Loucy (cell line): ENCODE measurements around the gene MRTFB.

Experiments used
- H2AFZ ChIP-seq: fragments of 200-600 bp; sonication (generic); 2 replicates; pipeline ENCODE4 v1.6.0; 2016; ENCODE audit warnings: antibody characterized with exemption, mild to moderate bottlenecking, low read length, moderate library complexity
- H3F3A ChIP-seq: fragments of 200-600 bp; 2 replicates; pipeline ENCODE4 v1.6.0; 2016; ENCODE audit warnings: antibody characterized with exemption, low read depth, mild to moderate bottlenecking
- H3K27me3 ChIP-seq: fragments of 200-600 bp; sonication (generic); 2 replicates; pipeline ENCODE4 v1.6.1; 2014; ENCODE audit warnings: low read length, mild to moderate bottlenecking; ENCODE audit not compliant: insufficient read depth, poor library complexity, severe bottlenecking
- H3K36me3 ChIP-seq: fragments of 200-600 bp; sonication (generic); 2 replicates; pipeline ENCODE4 v1.6.1; 2016; ENCODE audit warnings: low read length; ENCODE audit not compliant: insufficient read depth
- H3K4me1 ChIP-seq: fragments of 200-600 bp; sonication (generic); 2 replicates; pipeline ENCODE4 v1.5.1; 2014; ENCODE audit warnings: low read length, mild to moderate bottlenecking; ENCODE audit not compliant: insufficient read depth, poor library complexity, severe bottlenecking
- H3K4me2 ChIP-seq: fragments of 200-600 bp; sonication (generic); 2 replicates; pipeline ENCODE4 v1.6.0; 2014; ENCODE audit warnings: antibody characterized with exemption, low read length, low read depth, mild to moderate bottlenecking; ENCODE audit not compliant: poor library complexity, severe bottlenecking
- H3K4me3 ChIP-seq: fragments of 200-600 bp; sonication (generic); 2 replicates; pipeline ENCODE4 v1.5.1; 2014; ENCODE audit warnings: low read length, mild to moderate bottlenecking, mixed read lengths; ENCODE audit not compliant: poor library complexity, severe bottlenecking
- H3K79me2 ChIP-seq: fragments of 200-600 bp; sonication (generic); 2 replicates; pipeline ENCODE4 v1.6.1; 2014; ENCODE audit warnings: low read length; ENCODE audit not compliant: insufficient read depth
- H3K9ac ChIP-seq: fragments of 200-600 bp; sonication (generic); 2 replicates; pipeline ENCODE4 v1.6.0; 2014; ENCODE audit warnings: mild to moderate bottlenecking, low read depth, low read length, moderate library complexity; ENCODE audit not compliant: poor library complexity, severe bottlenecking
- H3K9me2 ChIP-seq: fragments of 200-600 bp; sonication (generic); replicated peaks from 2 replicates; pipeline ENCODE4 v1.6.1; 2016; ENCODE audit warnings: low read depth, low read length, mixed read lengths
- H3K9me3 ChIP-seq: fragments of 200-600 bp; sonication (generic); 2 replicates; pipeline ENCODE4 v1.6.1; 2014; ENCODE audit warnings: mild to moderate bottlenecking, antibody characterized with exemption, low read length, low read depth; ENCODE audit not compliant: insufficient read depth
- H4K20me1 ChIP-seq: fragments of 200-600 bp; sonication (generic); 2 replicates; pipeline ENCODE4 v1.6.0; 2014; ENCODE audit warnings: antibody characterized with exemption, low read length, mild to moderate bottlenecking; ENCODE audit not compliant: insufficient read depth, poor library complexity, severe bottlenecking
- EZH2phosphoT487 ChIP-seq: fragments of 200-600 bp; IDR thresholded peaks from 2 replicates; pipeline ENCODE4 v1.6.1; 2018; ENCODE audit warnings: antibody characterized with exemption, mild to moderate bottlenecking, moderate library complexity, borderline replicate concordance
- TF ChIP-seq, protein P1 (sequence below): fragments of 200-600 bp; sonication (generic); conservative IDR thresholded peaks from 2 replicates; pipeline ENCODE4 v1.5.1; 2014; ENCODE audit warnings: mild to moderate bottlenecking, antibody characterized with exemption, low read length

Gene MRTFB

GRCh38 chr16:14155572-14156190 lies 84.6 kb downstream of the MRTFB start:
- no peaks in the 10 kb centered on the region for H3K79me2 ChIP-seq
- H4K20me1 ChIP-seq = no peaks in the 10 kb centered on the region
- TF ChIP-seq, protein P1, sequence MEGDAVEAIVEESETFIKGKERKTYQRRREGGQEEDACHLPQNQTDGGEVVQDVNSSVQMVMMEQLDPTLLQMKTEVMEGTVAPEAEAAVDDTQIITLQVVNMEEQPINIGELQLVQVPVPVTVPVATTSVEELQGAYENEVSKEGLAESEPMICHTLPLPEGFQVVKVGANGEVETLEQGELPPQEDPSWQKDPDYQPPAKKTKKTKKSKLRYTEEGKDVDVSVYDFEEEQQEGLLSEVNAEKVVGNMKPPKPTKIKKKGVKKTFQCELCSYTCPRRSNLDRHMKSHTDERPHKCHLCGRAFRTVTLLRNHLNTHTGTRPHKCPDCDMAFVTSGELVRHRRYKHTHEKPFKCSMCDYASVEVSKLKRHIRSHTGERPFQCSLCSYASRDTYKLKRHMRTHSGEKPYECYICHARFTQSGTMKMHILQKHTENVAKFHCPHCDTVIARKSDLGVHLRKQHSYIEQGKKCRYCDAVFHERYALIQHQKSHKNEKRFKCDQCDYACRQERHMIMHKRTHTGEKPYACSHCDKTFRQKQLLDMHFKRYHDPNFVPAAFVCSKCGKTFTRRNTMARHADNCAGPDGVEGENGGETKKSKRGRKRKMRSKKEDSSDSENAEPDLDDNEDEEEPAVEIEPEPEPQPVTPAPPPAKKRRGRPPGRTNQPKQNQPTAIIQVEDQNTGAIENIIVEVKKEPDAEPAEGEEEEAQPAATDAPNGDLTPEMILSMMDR = no peak
- no peak for TF ChIP-seq EZH2phosphoT487
- no peak overlapping the region for H2AFZ ChIP-seq
- H3K27me3 ChIP-seq = no peaks in the 10 kb centered on the region
- no peaks in the 10 kb centered on the region for H3K36me3 ChIP-seq
- no peaks in the 10 kb centered on the region for H3K4me1 ChIP-seq
- H3K9me2 ChIP-seq = no peaks in the 10 kb centered on the region
- H3K4me2 ChIP-seq = no peak overlapping the region
- no peaks in the 10 kb centered on the region for H3K9me3 ChIP-seq
- no peak overlapping the region for H3K9ac ChIP-seq
- H3F3A ChIP-seq = no peaks in the 10 kb centered on the region
- no peak overlapping the region for H3K4me3 ChIP-seq

GRCh38 chr16:14164916-14165662 lies 94.0 kb downstream of the MRTFB start:
- no peak for TF ChIP-seq EZH2phosphoT487
- TF ChIP-seq, protein P1 = no peak
- Histone ChIP-seq H3K79me2 (no peaks in the 10 kb centered on the region), H2AFZ (no peak overlapping the region), H3K4me1 (no peaks in the 10 kb centered on the region), H3K27me3 (no peaks in the 10 kb centered on the region), H4K20me1 (no peaks in the 10 kb centered on the region), H3K9ac (no peak overlapping the region), H3K4me2 (no peak overlapping the region), H3K4me3 (no peak overlapping the region), H3K9me2 (no peaks in the 10 kb centered on the region), H3F3A (no peaks in the 10 kb centered on the region), H3K36me3 (no peaks in the 10 kb centered on the region), H3K9me3 (no peaks in the 10 kb centered on the region)

DNA sequence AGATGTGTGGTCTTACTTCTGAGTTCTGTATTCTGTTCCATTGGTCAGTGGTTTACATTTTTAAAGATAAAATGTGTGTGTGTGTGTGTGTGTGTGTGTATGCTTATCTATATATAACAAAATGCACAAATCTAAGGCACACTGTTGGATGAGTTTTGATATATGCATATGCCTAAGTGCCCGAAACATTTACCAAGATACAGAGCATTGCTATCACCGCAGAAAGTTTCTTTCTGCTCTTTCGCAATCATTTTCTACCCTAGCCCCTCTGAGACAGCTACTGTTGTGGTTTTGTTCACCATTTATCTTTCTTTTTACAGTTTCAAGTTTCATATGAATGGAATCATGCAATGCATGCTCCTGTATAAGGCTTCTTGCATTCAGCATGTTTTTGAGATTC lies 97.0 kb downstream of the MRTFB start:
- no peaks in the 10 kb centered on the region for H4K20me1 ChIP-seq
- H3K4me3 ChIP-seq = no peak overlapping the region
- no peaks in the 10 kb centered on the region for H3K27me3 ChIP-seq
- no peaks in the 10 kb centered on the region for H3K4me1 ChIP-seq
- H3K36me3 ChIP-seq = no peaks in the 10 kb centered on the region
- no peaks in the 10 kb centered on the region for H3K9me2 ChIP-seq
- no peak overlapping the region for H2AFZ ChIP-seq
- no peak overlapping the region for H3K9ac ChIP-seq
- no peaks in the 10 kb centered on the region; the same call in 1 of the 2 replicates for H3K9me3 ChIP-seq
- TF ChIP-seq, protein P1 = no peak
- TF ChIP-seq EZH2phosphoT487 = no peak
- H3K79me2 ChIP-seq = no peaks in the 10 kb centered on the region
- no peak overlapping the region for H3K4me2 ChIP-seq
- no peaks in the 10 kb centered on the region for H3F3A ChIP-seq
